PC-3 (cell line): Measurements from ENCODE around the gene DUSP8.

Source experiments
- EZH2 ChIP-seq: fragments of 300-600 bp; sonication (generic); IDR thresholded peaks from one replicate; pipeline ENCODE4 v1.6.1; 2017; ENCODE audit warnings: antibody characterized with exemption, mild to moderate bottlenecking, low read length; ENCODE audit not compliant: unreplicated experiment
- EZH2phosphoT487 ChIP-seq: fragments of 300-600 bp; sonication (generic); IDR thresholded peaks from 2 replicates; pipeline ENCODE4 v1.6.1; 2018; ENCODE audit warnings: mild to moderate bottlenecking, antibody characterized with exemption, low read length, borderline replicate concordance
- TF ChIP-seq, protein P1 (sequence below): fragments of 300-600 bp; sonication (generic); conservative IDR thresholded peaks from 2 replicates; pipeline ENCODE4 v1.5.1; 2017; ENCODE audit warnings: antibody characterized with exemption, low read depth, mild to moderate bottlenecking, low read length

DNA sequence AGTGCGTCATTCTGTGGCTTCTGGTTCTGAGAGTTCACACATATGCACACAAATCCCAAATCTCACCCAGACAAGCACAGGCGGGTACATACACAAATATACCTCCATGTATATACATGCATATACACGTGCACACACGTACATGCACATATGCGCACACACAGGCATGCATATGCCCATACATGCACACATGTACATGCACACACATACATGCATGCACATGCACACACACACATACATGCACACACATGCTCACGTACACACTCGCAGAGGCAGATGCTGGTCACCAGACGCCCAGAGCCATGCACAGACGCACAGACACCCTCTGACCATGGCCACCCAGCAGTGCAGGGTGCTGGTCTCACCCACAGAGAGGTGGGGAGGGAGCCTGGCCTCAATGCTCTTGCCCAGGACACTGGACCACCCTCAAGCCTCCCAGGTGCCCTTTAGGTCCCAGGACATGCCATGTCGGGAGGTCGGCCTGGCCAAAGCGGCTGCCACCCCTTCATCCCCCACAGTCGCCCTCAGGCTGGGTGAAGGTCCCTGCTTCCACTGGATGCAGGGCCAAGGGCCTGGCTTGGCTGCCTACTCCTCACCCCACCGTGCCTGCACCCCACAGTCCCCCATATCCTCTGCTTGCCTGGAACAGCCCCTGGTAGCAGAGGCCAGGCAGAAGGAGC is 9.5 kb downstream of the DUSP8 start:
- TF ChIP-seq, protein P1, sequence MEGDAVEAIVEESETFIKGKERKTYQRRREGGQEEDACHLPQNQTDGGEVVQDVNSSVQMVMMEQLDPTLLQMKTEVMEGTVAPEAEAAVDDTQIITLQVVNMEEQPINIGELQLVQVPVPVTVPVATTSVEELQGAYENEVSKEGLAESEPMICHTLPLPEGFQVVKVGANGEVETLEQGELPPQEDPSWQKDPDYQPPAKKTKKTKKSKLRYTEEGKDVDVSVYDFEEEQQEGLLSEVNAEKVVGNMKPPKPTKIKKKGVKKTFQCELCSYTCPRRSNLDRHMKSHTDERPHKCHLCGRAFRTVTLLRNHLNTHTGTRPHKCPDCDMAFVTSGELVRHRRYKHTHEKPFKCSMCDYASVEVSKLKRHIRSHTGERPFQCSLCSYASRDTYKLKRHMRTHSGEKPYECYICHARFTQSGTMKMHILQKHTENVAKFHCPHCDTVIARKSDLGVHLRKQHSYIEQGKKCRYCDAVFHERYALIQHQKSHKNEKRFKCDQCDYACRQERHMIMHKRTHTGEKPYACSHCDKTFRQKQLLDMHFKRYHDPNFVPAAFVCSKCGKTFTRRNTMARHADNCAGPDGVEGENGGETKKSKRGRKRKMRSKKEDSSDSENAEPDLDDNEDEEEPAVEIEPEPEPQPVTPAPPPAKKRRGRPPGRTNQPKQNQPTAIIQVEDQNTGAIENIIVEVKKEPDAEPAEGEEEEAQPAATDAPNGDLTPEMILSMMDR, result no peak
- no peak for TF ChIP-seq EZH2phosphoT487
- TF ChIP-seq EZH2, result no peak
